Measurements from ENCODE around the gene RXRA. TPM values are rescaled to one million over a fixed set of nuclear protein-coding genes. Genes with fewer than 3 reads are reported as not detected.
A peak's percentile ranks its signal among the peaks of the same experiment; 100 is the strongest.

Gene RXRA
- polyA plus RNA-seq, 1 donor from 2014 or later, result 0.80 TPM

- no peak overlapping the region for H3K4me3 Mint-ChIP-seq
- H3K36me3 Mint-ChIP-seq, result peaks cover 2% of the 10 kb centered on the region
- H3K27ac Mint-ChIP-seq, result no peak overlapping the region
These were observed 106.8 kb downstream of the RXRA start for GRCh38 chr9:134433101-134433500.

DNA sequence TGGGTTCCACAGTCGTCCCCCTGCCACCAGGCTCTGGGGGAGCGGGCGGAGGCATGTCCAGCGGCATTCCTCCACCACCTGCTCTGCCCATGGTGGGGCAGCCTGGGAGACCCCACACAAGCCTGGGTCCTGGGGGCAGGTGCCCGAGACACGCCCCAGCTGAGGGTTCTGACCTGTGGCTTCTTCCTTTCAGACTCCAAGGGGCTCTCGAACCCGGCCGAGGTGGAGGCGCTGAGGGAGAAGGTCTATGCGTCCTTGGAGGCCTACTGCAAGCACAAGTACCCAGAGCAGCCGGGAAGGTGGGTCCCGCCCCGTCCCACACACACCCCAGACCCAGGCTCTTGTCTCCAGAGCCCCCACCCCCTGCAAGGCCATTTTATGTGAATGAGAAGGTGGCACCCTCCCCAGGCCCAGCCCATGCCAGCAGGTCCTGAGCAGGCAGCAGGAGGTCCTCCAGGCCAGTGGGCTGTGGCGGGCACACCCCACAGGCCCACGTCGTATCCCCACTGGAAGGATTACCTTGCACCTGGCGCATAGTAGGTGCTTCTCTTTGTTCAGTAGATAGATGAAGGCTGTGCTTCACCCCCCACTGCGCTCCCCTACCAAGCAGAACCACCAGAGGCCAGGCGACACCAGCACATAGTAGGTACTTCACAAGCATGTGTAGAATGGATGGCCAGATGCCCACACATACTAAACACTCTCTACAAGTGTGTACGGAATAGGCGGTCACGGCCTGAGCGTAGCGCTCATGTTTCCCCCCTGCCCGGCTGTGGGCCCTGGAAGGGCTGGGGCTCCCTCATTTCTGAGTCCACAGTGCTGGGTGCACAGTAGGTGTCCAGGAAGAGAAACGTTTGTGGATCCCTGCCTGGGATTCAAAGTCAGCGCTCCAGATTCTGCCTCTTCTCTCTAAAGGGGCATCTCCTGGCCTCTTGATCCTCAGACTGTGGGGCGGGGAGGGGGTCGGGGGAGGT, 107.9 kb downstream of the RXRA start:
- H3K4me3 Mint-ChIP-seq, result no peak overlapping the region
- no peaks in the 10 kb centered on the region for H3K9me3 Mint-ChIP-seq
- no peaks in the 10 kb centered on the region for H3K27me3 Mint-ChIP-seq
- peaks cover 0 to 2% (median 0%) of the 10 kb centered on the region in 3 donors for H3K4me1 Mint-ChIP-seq
- H3K36me3 Mint-ChIP-seq, result peaks cover 1% of the 10 kb centered on the region
- H3K27ac Mint-ChIP-seq, result no peak overlapping the region

More at GRCh38 chr9:134433101-134433500, 106.8 kb downstream of the RXRA start:
- no peaks in the 10 kb centered on the region for H3K27me3 Mint-ChIP-seq
- peaks cover 0 to 2% (median 0%) of the 10 kb centered on the region in 3 donors for H3K4me1 Mint-ChIP-seq
- no peaks in the 10 kb centered on the region for H3K9me3 Mint-ChIP-seq

DNA sequence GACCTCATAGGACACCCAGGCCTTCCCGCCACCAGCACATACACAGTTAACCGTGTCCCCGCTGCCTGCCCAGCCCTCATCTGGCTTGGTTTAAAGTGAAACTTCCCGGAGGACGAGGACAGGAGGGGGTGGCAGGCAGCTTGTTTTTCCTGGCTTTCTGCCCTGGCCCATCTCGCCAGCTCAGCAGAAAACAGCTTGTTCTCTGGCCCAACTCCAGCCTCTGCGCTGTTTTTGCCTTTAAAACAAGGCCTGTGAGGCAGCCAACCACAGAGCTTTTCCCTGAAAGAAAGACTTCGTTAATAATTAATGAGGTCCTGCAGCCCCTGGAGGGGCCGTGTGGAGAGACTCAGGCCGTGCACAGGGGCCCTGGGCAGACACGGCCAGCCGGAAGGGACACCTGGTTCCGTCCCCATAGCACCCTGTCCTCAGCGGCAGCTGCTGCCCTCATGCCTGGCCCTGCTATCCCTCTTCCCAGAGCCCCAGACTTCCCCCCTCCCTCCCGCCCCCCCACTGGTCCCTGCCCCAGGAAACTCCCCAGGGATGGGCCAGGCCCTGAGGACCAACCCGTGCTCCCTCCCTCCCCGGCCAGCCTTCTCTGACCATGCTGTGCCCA, 108.7 kb downstream of the RXRA start:
- Mint-ChIP-seq H3K27me3 (no peaks in the 10 kb centered on the region), H3K36me3 (no peaks in the 10 kb centered on the region), H3K4me3 (no peak overlapping the region), H3K27ac (no peak overlapping the region), H3K4me1 (peaks cover 0 to 3% (median 2%) of the 10 kb centered on the region in 3 donors), H3K9me3 (no peaks in the 10 kb centered on the region)

DNA sequence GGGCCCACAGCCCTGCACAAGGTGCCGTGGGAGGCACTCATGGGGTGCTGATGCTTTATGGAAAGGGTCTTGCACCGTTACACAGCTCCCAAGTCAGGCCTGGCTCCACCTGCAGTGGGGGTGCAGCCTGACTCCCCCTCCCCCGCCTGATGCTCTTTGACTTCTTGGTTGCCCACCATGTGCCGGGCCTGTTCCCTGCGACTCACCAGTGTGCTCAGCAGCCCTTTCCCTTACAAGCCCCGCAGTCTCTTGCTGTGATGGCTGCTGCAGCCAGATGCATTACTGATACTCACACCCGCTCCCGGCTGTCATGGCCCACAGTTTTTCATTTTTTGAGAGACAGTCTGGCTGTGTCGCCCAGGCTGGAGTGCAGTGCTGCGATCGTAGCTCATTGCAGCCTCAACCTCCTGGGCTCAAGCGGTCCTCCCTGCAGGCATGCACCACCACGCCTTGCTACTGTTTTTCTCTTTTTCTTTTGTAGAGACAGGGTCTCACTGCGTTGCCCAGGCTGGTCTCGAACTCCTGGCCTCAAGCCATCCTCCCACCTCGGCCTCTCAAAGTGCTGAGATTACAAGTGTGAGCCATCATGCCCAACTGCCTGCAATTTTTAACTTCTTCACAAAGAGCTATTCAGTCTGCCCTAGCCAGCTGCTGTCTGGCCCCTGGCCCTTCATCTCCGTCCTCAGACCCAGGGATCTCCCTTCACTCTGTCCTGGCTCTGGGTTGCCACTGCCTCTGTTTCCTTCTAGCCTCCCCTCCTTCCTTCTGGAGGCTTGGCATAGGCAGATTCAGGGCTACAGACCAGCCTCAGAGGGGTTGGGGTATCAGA, 109.5 kb downstream of the RXRA start:
- Mint-ChIP-seq H3K4me1 (peaks cover 0 to 3% (median 2%) of the 10 kb centered on the region in 3 donors), H3K9me3 (no peaks in the 10 kb centered on the region), H3K4me3 (no peak overlapping the region), H3K36me3 (no peaks in the 10 kb centered on the region), H3K27me3 (peaks cover 2% of the 10 kb centered on the region), H3K27ac (no peak overlapping the region)

DNA sequence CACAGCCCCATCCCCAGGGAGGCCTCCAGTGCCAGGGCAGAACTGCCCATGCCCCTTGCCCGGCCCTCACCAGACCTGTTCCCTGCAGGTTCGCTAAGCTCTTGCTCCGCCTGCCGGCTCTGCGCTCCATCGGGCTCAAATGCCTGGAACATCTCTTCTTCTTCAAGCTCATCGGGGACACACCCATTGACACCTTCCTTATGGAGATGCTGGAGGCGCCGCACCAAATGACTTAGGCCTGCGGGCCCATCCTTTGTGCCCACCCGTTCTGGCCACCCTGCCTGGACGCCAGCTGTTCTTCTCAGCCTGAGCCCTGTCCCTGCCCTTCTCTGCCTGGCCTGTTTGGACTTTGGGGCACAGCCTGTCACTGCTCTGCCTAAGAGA, 110.1 kb downstream of the RXRA start:
- Mint-ChIP-seq H3K9me3 (no peaks in the 10 kb centered on the region), H3K36me3 (no peaks in the 10 kb centered on the region), H3K27ac (no peak overlapping the region)

DNA sequence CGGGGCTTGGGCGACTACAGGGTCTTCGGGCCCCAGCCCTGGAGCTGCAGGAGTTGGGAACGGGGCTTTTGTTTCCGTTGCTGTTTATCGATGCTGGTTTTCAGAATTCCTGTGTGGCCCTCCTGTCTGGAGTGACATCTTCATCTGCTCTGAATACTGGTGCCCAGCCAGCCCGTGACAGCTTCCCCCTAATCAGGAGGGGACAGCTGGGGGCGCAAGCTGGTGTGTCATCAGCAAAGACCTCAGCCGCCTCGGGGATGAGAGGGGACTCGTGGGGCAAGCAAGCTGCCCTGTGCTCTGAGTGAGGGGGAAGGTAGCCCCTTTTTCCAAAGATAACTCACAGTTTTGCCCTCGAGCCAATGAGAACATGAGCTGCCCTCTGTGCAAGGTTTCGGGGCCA, 110.7 kb downstream of the RXRA start:
- H3K9me3 Mint-ChIP-seq, result no peaks in the 10 kb centered on the region
- peaks cover 12% of the 10 kb centered on the region for H3K27me3 Mint-ChIP-seq
- H3K4me3 Mint-ChIP-seq, result no peak overlapping the region
- H3K27ac Mint-ChIP-seq, result no peak overlapping the region
- no peaks in the 10 kb centered on the region for H3K36me3 Mint-ChIP-seq
- H3K4me1 Mint-ChIP-seq, result peaks cover 0 to 3% (median 3%) of the 10 kb centered on the region in 3 donors

More for the DNA sequence above, 110.1 kb downstream of the RXRA start:
- Mint-ChIP-seq H3K4me1 (peaks cover 0 to 3% (median 2%) of the 10 kb centered on the region in 3 donors), H3K4me3 (no peak overlapping the region), H3K27me3 (peaks cover 7% of the 10 kb centered on the region)

- Mint-ChIP-seq H3K27ac (no peak overlapping the region), H3K4me3 (no peak overlapping the region), H3K36me3 (no peaks in the 10 kb centered on the region), H3K27me3 (peaks cover 13% of the 10 kb centered on the region), H3K9me3 (no peaks in the 10 kb centered on the region), H3K4me1 (peaks cover 0 to 3% (median 3%) of the 10 kb centered on the region in 3 donors)
These were observed 111.3 kb downstream of the RXRA start for GRCh38 chr9:134437403-134438194.

DNA sequence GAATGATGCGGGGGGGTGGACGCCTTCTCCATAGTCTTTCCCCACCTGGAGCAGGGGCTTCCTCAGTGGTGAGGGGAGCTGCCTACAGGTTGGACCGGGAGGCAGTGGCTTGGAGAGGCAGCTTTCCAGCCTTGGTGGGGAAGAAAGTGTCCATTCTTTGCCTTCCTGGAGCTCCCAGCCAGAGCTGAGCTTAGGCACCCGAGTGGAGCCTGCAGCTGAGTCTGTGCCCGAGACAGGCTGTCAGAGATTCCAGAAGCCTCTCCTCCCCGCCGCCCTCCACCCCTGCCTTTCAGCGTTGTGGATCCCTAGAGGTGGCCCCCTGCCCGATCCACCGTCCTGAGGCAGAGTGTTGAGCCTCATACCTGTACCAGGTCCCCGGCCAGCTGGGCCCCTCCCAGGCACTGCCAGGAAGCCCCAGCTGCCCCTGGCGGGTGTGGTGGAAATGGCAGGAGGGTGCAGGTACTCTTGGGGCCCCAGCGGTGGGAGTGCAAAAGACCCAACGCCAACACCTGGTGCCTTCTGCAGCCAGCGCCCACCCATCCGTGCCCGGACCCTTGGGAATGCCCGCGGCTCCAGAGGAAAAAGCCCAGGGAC, 112.0 kb downstream of the RXRA start:
- H3K4me3 Mint-ChIP-seq, result no peak overlapping the region
- no peaks in the 10 kb centered on the region for H3K9me3 Mint-ChIP-seq

GRCh38 chr9:134439368-134439784, 113.1 kb downstream of the RXRA start:
- H3K4me1 Mint-ChIP-seq, result peaks cover 4 to 9% (median 7%) of the 10 kb centered on the region in 3 donors
- no peak overlapping the region for H3K27ac Mint-ChIP-seq
- H3K27me3 Mint-ChIP-seq, result peaks cover 15% of the 10 kb centered on the region
- H3K9me3 Mint-ChIP-seq, result no peaks in the 10 kb centered on the region
- H3K36me3 Mint-ChIP-seq, result no peaks in the 10 kb centered on the region
- H3K4me3 Mint-ChIP-seq, result no peak overlapping the region

More for the DNA sequence above, 112.0 kb downstream of the RXRA start:
- Mint-ChIP-seq H3K27ac (no peak overlapping the region), H3K36me3 (no peaks in the 10 kb centered on the region), H3K27me3 (peaks cover 14% of the 10 kb centered on the region), H3K4me1 (peaks cover 1 to 3% (median 1%) of the 10 kb centered on the region in 3 donors)

GRCh38 chr9:134440636-134441226, 114.5 kb downstream of the RXRA start:
- Mint-ChIP-seq H3K27ac (no peak overlapping the region), H3K9me3 (no peaks in the 10 kb centered on the region), H3K36me3 (no peaks in the 10 kb centered on the region), H3K27me3 (peaks cover 15% of the 10 kb centered on the region), H3K4me1 (peaks cover 4 to 10% (median 7%) of the 10 kb centered on the region in 3 donors), H3K4me3 (peak overlapping the region in 1 of 4 donors; percentile 35)

DNA sequence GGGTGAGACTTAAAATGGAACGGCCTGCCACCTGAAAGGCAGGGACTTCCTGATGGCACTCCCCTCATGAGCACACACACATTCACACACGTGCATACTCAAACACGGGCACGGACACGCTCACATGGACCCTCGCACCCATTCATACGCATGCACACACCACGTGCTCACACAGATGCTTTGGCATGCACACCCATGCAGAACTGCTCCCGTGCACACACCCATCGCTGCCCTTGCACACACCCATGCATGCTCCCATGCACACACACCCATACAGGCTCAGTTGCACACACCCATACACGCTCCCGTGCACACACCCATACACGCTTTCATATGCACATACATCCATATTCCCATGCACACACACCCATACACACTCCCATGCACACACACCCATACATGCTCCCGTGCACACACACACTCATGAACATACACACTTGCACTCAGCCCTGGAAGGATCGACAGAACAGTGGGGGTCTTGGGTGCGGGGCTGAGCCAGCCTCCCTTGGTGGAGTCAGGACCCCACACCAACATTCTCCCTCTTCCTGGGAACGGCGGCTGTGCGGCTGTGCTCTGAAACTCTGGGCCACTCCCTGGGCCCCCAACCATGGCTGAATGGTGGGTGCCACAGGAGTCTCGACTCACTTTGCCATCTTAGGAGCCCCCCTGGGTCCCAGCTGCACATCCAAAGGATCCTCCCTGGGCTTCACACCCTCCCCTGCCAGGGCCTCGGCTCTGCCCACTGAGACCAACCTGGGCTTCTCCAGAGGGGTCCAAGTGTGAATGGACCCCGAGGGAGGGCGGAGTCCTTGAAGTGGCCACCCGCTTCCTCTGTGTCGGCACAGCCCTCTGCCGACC, 115.2 kb downstream of the RXRA start:
- Mint-ChIP-seq H3K27ac (no peak overlapping the region), H3K36me3 (no peaks in the 10 kb centered on the region), H3K4me1 (peaks cover 4 to 10% (median 7%) of the 10 kb centered on the region in 3 donors), H3K9me3 (no peaks in the 10 kb centered on the region), H3K27me3 (peaks cover 15% of the 10 kb centered on the region), H3K4me3 (no peak overlapping the region)

DNA sequence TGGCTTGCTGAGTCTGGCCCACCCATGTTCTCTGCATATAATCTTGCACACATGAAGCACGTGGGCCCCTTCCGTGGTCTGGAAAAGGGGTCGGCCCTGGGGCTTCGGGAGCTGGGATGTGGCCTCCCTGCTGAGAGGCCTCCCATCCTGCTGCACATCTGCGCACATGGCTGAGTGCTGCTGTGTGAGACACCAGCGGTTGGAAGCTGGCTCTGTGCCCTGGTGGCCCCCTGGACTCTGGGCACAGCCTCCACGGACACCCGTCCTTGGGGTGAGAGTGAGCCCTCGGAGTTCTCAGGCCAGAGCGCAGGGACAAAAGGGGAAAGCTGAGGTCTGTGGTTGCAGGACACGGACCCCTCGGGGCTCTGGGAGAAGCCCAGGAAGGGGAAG, 115.8 kb downstream of the RXRA start:
- H3K4me1 Mint-ChIP-seq, result peaks cover 4 to 10% (median 7%) of the 10 kb centered on the region in 3 donors
- H3K27ac Mint-ChIP-seq, result no peak overlapping the region
- no peaks in the 10 kb centered on the region for H3K36me3 Mint-ChIP-seq
- H3K27me3 Mint-ChIP-seq, result peaks cover 15% of the 10 kb centered on the region
- no peak overlapping the region for H3K4me3 Mint-ChIP-seq
- no peaks in the 10 kb centered on the region for H3K9me3 Mint-ChIP-seq

All from IgD-negative memory B cell (primary cell).